HEK293 (cell line): ENCODE data around the gene SYTL3.

Experiments used
- CTCF ChIA-PET: fragments of 350-600 bp; formaldehyde crosslinking; extraction: SDS; loops from one replicate; lab custom pipeline; 2021; ENCODE audit warnings: antibody characterized with exemption; lab: Yijun Ruan, JAX
- POLR2A ChIA-PET: fragments of 300-600 bp; formaldehyde crosslinking; extraction: SDS; loops from one replicate; lab custom pipeline; 2020; ENCODE audit warnings: antibody characterized with exemption, inconsistent platforms; lab: Yijun Ruan, JAX
- H3K27ac ChIP-seq: fragments of 200-500 bp; sonication (Bioruptor generic); 2 replicates; pipeline ENCODE4 v1.5.1; 2014; ENCODE audit warnings: low read depth, low read length, control low read depth, inconsistent platforms; ENCODE audit errors: extremely low read depth
- H3K36me3 ChIP-seq, 2 experiments: fragments of 200-500 bp in 1 of 2; sonication (Bioruptor generic) in 1 of 2; 1 replicate in 1 of 2; 2 replicates in 1 of 2; pipeline ENCODE4 v1.5.1; 2014 to 2017; ENCODE audit warnings: inconsistent platforms in 2 of 2, low read length in 2 of 2; ENCODE audit not compliant: control insufficient read depth in 2 of 2, insufficient read depth in 1 of 2
- H3K4me1 ChIP-seq: fragments of 200-500 bp; sonication (Bioruptor generic); 2 replicates; pipeline ENCODE4 v1.5.1; 2014; ENCODE audit warnings: mild to moderate bottlenecking, low read length, inconsistent platforms; ENCODE audit not compliant: control insufficient read depth, insufficient read depth
- H3K4me3 ChIP-seq: 2 replicates; pipeline ENCODE4 v1.5.1; 2011; ENCODE audit warnings: low read depth, mild to moderate bottlenecking, control low read depth, low read length, moderate library complexity
- H3K9me3 ChIP-seq: fragments of 200-500 bp; sonication (Bioruptor generic); 2 replicates; pipeline ENCODE4 v1.5.1; 2014; ENCODE audit warnings: low read depth, low read length, inconsistent platforms; ENCODE audit not compliant: control insufficient read depth, insufficient read depth
- GLIS1 ChIP-seq: fragments of 450-650 bp; formaldehyde crosslinking; IDR thresholded peaks from 2 replicates; pipeline ENCODE4 v1.5.1; 2016; ENCODE audit warnings: missing biosample characterization, missing genetic modification characterization
- ZIC2 ChIP-seq: fragments of 450-650 bp; formaldehyde crosslinking; IDR thresholded peaks from 2 replicates; pipeline ENCODE4 v1.5.1; 2016; ENCODE audit warnings: missing biosample characterization, missing genetic modification characterization
- ZNF274 ChIP-seq, 2 experiments: fragments of 200-500 bp in 1 of 2; fragments of 450-650 bp in 1 of 2; sonication (Bioruptor generic) in 1 of 2; formaldehyde crosslinking in 1 of 2; IDR thresholded peaks; 2 replicates each; pipeline versions ENCODE4 v1.5.1 to v1.6.1; 2014 to 2016; ENCODE audit warnings: borderline replicate concordance in 1 of 2, inconsistent platforms in 1 of 2, low read length in 1 of 2, missing biosample characterization in 1 of 2, missing genetic modification characterization in 1 of 2
- ZNF510 ChIP-seq: fragments of 450-650 bp; formaldehyde crosslinking; IDR thresholded peaks from 2 replicates; pipeline ENCODE4 v1.5.1; 2018; ENCODE audit warnings: mild to moderate bottlenecking, missing genetic modification characterization, missing biosample characterization; ENCODE audit not compliant: insufficient replicate concordance
- ZNF670 ChIP-seq: fragments of 450-650 bp; formaldehyde crosslinking; IDR thresholded peaks from 2 replicates; pipeline ENCODE4 v1.5.1; 2016; ENCODE audit warnings: missing biosample characterization, missing genetic modification characterization, low read depth
- ZNF768 ChIP-seq: fragments of 450-650 bp; formaldehyde crosslinking; IDR thresholded peaks from 2 replicates; pipeline ENCODE4 v1.5.1; 2018; ENCODE audit warnings: missing biosample characterization, mild to moderate bottlenecking, missing genetic modification characterization
- ZSCAN16 ChIP-seq: fragments of 450-650 bp; formaldehyde crosslinking; IDR thresholded peaks from 2 replicates; pipeline ENCODE4 v1.5.1; 2016; ENCODE audit warnings: missing biosample characterization, missing genetic modification characterization
- TF ChIP-seq, protein P1 (sequence below): fragments of 450-650 bp; formaldehyde crosslinking; IDR thresholded peaks from 2 replicates; pipeline ENCODE4 v1.5.1; 2016; ENCODE audit warnings: missing biosample characterization, missing genetic modification characterization
- TF ChIP-seq, protein P2 (sequence below): fragments of 450-650 bp; formaldehyde crosslinking; IDR thresholded peaks from 2 replicates; pipeline ENCODE4 v1.5.1; 2016; ENCODE audit warnings: missing biosample characterization, missing genetic modification characterization
- TF ChIP-seq, protein P3 (sequence below): fragments of 450-650 bp; formaldehyde crosslinking; IDR thresholded peaks from 2 replicates; pipeline ENCODE4 v1.5.1; 2016; ENCODE audit warnings: missing biosample characterization, missing genetic modification characterization
- TF ChIP-seq, protein P4 (sequence below): fragments of 450-650 bp; formaldehyde crosslinking; IDR thresholded peaks from 2 replicates; pipeline ENCODE4 v1.5.1; 2017; ENCODE audit warnings: missing biosample characterization, missing genetic modification characterization

Gene SYTL3

DNA sequence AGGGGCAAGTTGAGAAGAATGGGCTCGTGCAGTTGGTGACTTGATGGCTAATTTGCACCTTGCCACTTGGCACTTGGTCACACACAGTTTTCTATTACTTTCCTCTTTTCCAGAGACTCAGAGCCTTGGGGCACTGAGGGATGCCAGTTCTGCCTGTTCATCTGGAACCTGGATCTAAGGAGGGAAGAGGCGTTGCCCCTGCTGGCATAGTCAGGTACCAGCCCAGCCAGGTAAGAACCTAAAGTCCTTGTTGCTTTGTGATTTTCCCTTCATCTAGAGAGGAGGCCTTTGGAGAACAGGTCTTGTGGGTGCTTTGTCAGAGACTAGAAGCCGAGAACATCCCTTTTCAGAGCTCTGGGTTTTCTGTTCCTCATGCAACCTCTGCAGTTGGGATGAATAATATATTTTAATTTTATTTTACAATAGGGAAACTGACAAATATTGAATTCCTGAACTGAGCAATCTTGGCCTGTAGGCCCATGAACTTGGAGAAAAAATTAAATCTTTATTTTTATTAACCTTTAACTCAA is 11.4 kb downstream of the SYTL3 start:
- H3K27ac ChIP-seq: no peak overlapping the region
- CTCF ChIA-PET: interaction anchor here (0.7 to 8.1 kb wide), 9 partner anchors 8 to 474 kb away, joined by 4 to 75 read pairs (median 6); partner anchors contain the start of gene SYTL3
- no peaks in the 10 kb centered on the region for H3K4me1 ChIP-seq
- no peaks in the 10 kb centered on the region for H3K36me3 ChIP-seq
- H3K4me3 ChIP-seq: no peak overlapping the region
- TF ChIP-seq, protein P1, sequence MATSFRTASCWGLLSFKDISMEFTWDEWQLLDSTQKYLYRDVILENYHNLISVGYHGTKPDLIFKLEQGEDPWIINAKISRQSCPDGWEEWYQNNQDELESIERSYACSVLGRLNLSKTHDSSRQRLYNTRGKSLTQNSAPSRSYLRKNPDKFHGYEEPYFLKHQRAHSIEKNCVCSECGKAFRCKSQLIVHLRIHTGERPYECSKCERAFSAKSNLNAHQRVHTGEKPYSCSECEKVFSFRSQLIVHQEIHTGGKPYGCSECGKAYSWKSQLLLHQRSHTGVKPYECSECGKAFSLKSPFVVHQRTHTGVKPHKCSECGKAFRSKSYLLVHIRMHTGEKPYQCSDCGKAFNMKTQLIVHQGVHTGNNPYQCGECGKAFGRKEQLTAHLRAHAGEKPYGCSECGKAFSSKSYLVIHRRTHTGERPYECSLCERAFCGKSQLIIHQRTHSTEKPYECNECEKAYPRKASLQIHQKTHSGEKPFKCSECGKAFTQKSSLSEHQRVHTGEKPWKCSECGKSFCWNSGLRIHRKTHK (tag by site-specific recombination): no peak
- no peak for TF ChIP-seq ZNF274 (IDR thresholded peaks at IDR 0.05; ENCODE audit: low read length)
- no peak for TF ChIP-seq ZNF274 (tag by site-specific recombination; IDR thresholded peaks at IDR 0.05; ENCODE audit: borderline replicate concordance)
- no peak for TF ChIP-seq ZSCAN16 (tag by site-specific recombination)
- TF ChIP-seq, protein P2, sequence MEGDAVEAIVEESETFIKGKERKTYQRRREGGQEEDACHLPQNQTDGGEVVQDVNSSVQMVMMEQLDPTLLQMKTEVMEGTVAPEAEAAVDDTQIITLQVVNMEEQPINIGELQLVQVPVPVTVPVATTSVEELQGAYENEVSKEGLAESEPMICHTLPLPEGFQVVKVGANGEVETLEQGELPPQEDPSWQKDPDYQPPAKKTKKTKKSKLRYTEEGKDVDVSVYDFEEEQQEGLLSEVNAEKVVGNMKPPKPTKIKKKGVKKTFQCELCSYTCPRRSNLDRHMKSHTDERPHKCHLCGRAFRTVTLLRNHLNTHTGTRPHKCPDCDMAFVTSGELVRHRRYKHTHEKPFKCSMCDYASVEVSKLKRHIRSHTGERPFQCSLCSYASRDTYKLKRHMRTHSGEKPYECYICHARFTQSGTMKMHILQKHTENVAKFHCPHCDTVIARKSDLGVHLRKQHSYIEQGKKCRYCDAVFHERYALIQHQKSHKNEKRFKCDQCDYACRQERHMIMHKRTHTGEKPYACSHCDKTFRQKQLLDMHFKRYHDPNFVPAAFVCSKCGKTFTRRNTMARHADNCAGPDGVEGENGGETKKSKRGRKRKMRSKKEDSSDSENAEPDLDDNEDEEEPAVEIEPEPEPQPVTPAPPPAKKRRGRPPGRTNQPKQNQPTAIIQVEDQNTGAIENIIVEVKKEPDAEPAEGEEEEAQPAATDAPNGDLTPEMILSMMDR (tag by site-specific recombination): no peak
- TF ChIP-seq, protein P3, sequence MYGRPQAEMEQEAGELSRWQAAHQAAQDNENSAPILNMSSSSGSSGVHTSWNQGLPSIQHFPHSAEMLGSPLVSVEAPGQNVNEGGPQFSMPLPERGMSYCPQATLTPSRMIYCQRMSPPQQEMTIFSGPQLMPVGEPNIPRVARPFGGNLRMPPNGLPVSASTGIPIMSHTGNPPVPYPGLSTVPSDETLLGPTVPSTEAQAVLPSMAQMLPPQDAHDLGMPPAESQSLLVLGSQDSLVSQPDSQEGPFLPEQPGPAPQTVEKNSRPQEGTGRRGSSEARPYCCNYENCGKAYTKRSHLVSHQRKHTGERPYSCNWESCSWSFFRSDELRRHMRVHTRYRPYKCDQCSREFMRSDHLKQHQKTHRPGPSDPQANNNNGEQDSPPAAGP: no peak
- no peak for TF ChIP-seq ZNF670 (tag by site-specific recombination)
- TF ChIP-seq ZNF510: no peak
- TF ChIP-seq, all 188 proteins: peak for 0
- POLR2A ChIA-PET: no interaction called here
- no peaks in the 10 kb centered on the region for H3K9me3 ChIP-seq

DNA sequence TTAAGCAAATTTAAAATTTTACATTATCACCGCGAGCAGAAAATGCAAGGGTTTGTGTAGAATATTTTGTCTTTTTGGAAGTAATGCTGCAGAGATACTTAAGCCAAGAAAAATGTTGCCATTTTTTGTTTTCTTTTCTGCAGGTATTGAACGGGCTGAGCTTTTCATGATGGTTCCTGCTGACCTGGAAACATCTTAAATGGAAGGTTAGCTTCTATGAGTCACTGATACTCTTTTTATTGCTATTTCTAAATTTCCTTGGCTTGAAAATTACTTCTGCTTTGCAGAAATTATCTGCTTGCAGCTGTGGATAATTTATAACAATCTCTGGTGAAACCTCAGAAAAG is 12.7 kb downstream of the SYTL3 start:
- H3K9me3 ChIP-seq: no peaks in the 10 kb centered on the region
- no peak overlapping the region for H3K27ac ChIP-seq
- no peak overlapping the region for H3K4me3 ChIP-seq
- no peaks in the 10 kb centered on the region for H3K4me1 ChIP-seq
- TF ChIP-seq, protein P4, sequence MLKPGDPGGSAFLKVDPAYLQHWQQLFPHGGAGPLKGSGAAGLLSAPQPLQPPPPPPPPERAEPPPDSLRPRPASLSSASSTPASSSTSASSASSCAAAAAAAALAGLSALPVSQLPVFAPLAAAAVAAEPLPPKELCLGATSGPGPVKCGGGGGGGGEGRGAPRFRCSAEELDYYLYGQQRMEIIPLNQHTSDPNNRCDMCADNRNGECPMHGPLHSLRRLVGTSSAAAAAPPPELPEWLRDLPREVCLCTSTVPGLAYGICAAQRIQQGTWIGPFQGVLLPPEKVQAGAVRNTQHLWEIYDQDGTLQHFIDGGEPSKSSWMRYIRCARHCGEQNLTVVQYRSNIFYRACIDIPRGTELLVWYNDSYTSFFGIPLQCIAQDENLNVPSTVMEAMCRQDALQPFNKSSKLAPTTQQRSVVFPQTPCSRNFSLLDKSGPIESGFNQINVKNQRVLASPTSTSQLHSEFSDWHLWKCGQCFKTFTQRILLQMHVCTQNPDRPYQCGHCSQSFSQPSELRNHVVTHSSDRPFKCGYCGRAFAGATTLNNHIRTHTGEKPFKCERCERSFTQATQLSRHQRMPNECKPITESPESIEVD: peak; percentile 67
- TF ChIP-seq ZNF670 (tag by site-specific recombination): no peak
- ChIA-PET CTCF (interaction anchor here (0.6 to 8.1 kb wide), 7 partner anchors 22 to 1920 kb away, joined by 3 to 75 read pairs (median 3); no protein-coding TSS in a partner anchor), POLR2A (interaction anchor here (0.6 kb wide), 1 partner anchor 29 kb away, joined by 3 read pairs; no protein-coding TSS in a partner anchor)
- no peaks in the 10 kb centered on the region for H3K36me3 ChIP-seq

DNA sequence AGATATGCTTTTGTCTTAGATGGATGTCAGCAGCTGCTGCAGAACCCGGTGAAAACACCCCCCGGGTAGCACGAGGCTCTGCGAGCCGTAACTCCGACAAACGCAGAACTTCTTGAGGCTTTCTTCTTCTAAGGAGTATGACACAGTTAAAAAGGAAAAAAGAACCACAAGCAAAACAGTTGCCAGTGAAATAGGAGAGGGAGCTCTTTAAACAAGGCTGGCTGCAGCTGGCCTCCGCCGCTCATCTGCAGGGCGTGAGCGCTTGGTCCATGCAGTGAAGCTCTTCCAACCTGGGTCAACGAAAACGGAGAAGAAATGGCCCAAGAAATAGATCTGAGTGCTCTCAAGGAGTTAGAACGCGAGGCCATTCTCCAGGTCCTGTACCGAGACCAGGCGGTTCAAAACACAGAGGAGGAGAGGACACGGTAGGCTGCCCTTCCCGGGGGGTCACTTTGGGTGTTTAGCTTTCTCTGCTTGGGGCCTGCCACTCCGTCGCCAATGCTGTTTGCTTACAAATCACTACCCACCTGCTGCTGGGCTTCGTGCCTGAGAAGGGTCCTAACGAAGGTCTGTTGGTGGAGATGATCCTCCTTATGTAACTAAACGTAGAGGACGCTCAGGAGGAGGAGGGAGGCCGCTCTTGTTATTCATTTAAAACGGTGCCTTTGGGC is 13.2 kb downstream of the SYTL3 start:
- peak; percentile 74 for TF ChIP-seq ZIC2
- TF ChIP-seq ZNF768 (tag by site-specific recombination): no peak
- TF ChIP-seq GLIS1 (tag by site-specific recombination): peak; percentile 56
- CTCF ChIA-PET: interaction anchor here (0.6 to 8.1 kb wide), 6 partner anchors 22 to 551 kb away, joined by 3 to 75 read pairs (median 3); no protein-coding TSS in a partner anchor
- H3K9me3 ChIP-seq: no peaks in the 10 kb centered on the region
- H3K4me3 ChIP-seq: no peak overlapping the region
- no peaks in the 10 kb centered on the region for H3K36me3 ChIP-seq
- no peaks in the 10 kb centered on the region for H3K4me1 ChIP-seq
- POLR2A ChIA-PET: no interaction called here
- H3K27ac ChIP-seq: no peak overlapping the region
